ENCODE data around the gene TCEAL9. TPM values are rescaled to one million over a fixed set of nuclear protein-coding genes. Genes with fewer than 3 reads are reported as not detected.

Gene TCEAL9
- total RNA-seq, 3 donors from 2014 or later (not counting 1 experiment from before 2014, with no cell fraction given), result 0.40 TPM; not detected in 2

GRCh38 chrX:103311399-103311780 is 44.9 kb upstream of the TCEAL9 start:
- H3K27me3 Mint-ChIP-seq (ENCODE audit: low read depth in 2 of 2), result peaks cover 0 to 8% of the 10 kb centered on the region in 2 donors
- no peaks in the 10 kb centered on the region for H3K9me3 ChIP-seq (ENCODE audit: control insufficient read depth, insufficient read depth, low read length)
- H3K9me3 Mint-ChIP-seq, result no peaks in the 10 kb centered on the region
- H3K4me3 Mint-ChIP-seq, result peak overlapping the region; percentile 82
- H3K36me3 ChIP-seq (ENCODE audit: control insufficient read depth, insufficient read depth, low read length), result no peaks in the 10 kb centered on the region
- no peaks in the 10 kb centered on the region for H3K27me3 ChIP-seq (ENCODE audit: control insufficient read depth, insufficient read depth, low read length)
- H3K4me1 ChIP-seq (ENCODE audit: control insufficient read depth, insufficient read depth, low read length), result peaks cover 7% of the 10 kb centered on the region
- no peak for TF ChIP-seq CTCF (IDR thresholded peaks at IDR 0.05)
- no peak overlapping the region for H3K4me3 ChIP-seq (ENCODE audit: low read length)
- ATAC-seq, result no peak
- H3K27ac Mint-ChIP-seq, result peak overlapping the region in 1 of 2 donors; percentile 84
- H3K27ac ChIP-seq (ENCODE audit: low read length), result no peak overlapping the region
- H3K4me1 Mint-ChIP-seq, result peaks cover 0 to 5% of the 10 kb centered on the region in 2 donors
- no CpG with 5 or more reads among the region's 3 CpGs for WGBS (ENCODE audit: insufficient coverage)
- DNase-seq, result no peak
- no peaks in the 10 kb centered on the region for H3K36me3 Mint-ChIP-seq
- intact Hi-C loops (cut with micrococcal nuclease), result loop anchor here (10.0 kb wide), 1 partner anchor 97 kb away; the partner anchor contains the start of gene BEX4

- Mint-ChIP-seq H3K27ac (no peak within 1 kb of the TSS), H3K9me3 (no peaks in the 10 kb centered on the region), H3K4me1 (no peaks in the 10 kb centered on the region), H3K36me3 (no peaks in the 10 kb centered on the region), H3K4me3 (no peak within 1 kb of the TSS), H3K27me3 (ENCODE audit: low read depth in 2 of 2) (peaks cover 21 to 60% of the 10 kb centered on the region in 2 donors)
- ATAC-seq (no peak), DNase-seq (no peak)
- Histone ChIP-seq H3K9me3 (ENCODE audit: control insufficient read depth, insufficient read depth, low read length) (no peaks in the 10 kb centered on the region), H3K27me3 (ENCODE audit: control insufficient read depth, insufficient read depth, low read length) (no peaks in the 10 kb centered on the region), H3K4me3 (ENCODE audit: low read length) (no peak within 1 kb of the TSS), H3K36me3 (ENCODE audit: control insufficient read depth, insufficient read depth, low read length) (no peaks in the 10 kb centered on the region), H3K27ac (ENCODE audit: low read length) (no peak within 1 kb of the TSS), H3K4me1 (ENCODE audit: control insufficient read depth, insufficient read depth, low read length) (no peaks in the 10 kb centered on the region)
- 61% methylated on average over 9 of the region's 11 CpGs for WGBS (ENCODE audit: insufficient coverage)
- intact Hi-C loops (cut with micrococcal nuclease), result no loop called here
- TF ChIP-seq CTCF (IDR thresholded peaks at IDR 0.05), result no peak
These were observed 26.3 kb upstream of the TCEAL9 start, which contains the start of gene TCEAL7 for GRCh38 chrX:103329991-103330390. TSS of gene TCEAL7 (plus strand) at chrX:103330239. CDS start at chrX:103331404, 1,165 bp downstream.

- TF ChIP-seq CTCF (IDR thresholded peaks at IDR 0.05), result no peak
- WGBS (ENCODE audit: insufficient coverage), result 41% methylated on average over 19 of the region's 21 CpGs
These were observed 25.5 kb upstream of the TCEAL9 start for GRCh38 chrX:103330681-103331288.

GRCh38 chrX:103338663-103339062 is 17.6 kb upstream of the TCEAL9 start:
- 69% methylated on average over 2 of the region's 3 CpGs for WGBS (ENCODE audit: insufficient coverage)
- Mint-ChIP-seq H3K4me1 (no peaks in the 10 kb centered on the region), H3K4me3 (no peak overlapping the region), H3K36me3 (no peaks in the 10 kb centered on the region), H3K27me3 (ENCODE audit: low read depth in 2 of 2) (peaks cover 0 to 52% of the 10 kb centered on the region in 2 donors), H3K9me3 (no peaks in the 10 kb centered on the region), H3K27ac (no peak overlapping the region)
- Histone ChIP-seq H3K27me3 (ENCODE audit: control insufficient read depth, insufficient read depth, low read length) (no peaks in the 10 kb centered on the region), H3K4me1 (ENCODE audit: control insufficient read depth, insufficient read depth, low read length) (no peaks in the 10 kb centered on the region), H3K27ac (ENCODE audit: low read length) (no peak overlapping the region), H3K36me3 (ENCODE audit: control insufficient read depth, insufficient read depth, low read length) (no peaks in the 10 kb centered on the region), H3K9me3 (ENCODE audit: control insufficient read depth, insufficient read depth, low read length) (no peaks in the 10 kb centered on the region), H3K4me3 (ENCODE audit: low read length) (no peak overlapping the region)
- no peak for TF ChIP-seq CTCF (IDR thresholded peaks at IDR 0.05)
- ATAC-seq, result no peak
- intact Hi-C loops (cut with micrococcal nuclease), result no loop called here
- no peak for DNase-seq

More at GRCh38 chrX:103330681-103331288, 25.5 kb upstream of the TCEAL9 start:
- H3K27ac Mint-ChIP-seq, result no peak overlapping the region
- Histone ChIP-seq H3K4me1 (ENCODE audit: control insufficient read depth, insufficient read depth, low read length) (no peaks in the 10 kb centered on the region), H3K27me3 (ENCODE audit: control insufficient read depth, insufficient read depth, low read length) (no peaks in the 10 kb centered on the region), H3K9me3 (ENCODE audit: control insufficient read depth, insufficient read depth, low read length) (no peaks in the 10 kb centered on the region), H3K36me3 (ENCODE audit: control insufficient read depth, insufficient read depth, low read length) (no peaks in the 10 kb centered on the region), H3K27ac (ENCODE audit: low read length) (no peak overlapping the region), H3K4me3 (ENCODE audit: low read length) (no peak overlapping the region)
- DNase-seq (no peak), ATAC-seq (no peak)
- no peaks in the 10 kb centered on the region for H3K4me1 Mint-ChIP-seq
- peaks cover 21 to 66% of the 10 kb centered on the region in 2 donors for H3K27me3 Mint-ChIP-seq (ENCODE audit: low read depth in 2 of 2)
- no peaks in the 10 kb centered on the region for H3K36me3 Mint-ChIP-seq
- H3K9me3 Mint-ChIP-seq, result no peaks in the 10 kb centered on the region
- H3K4me3 Mint-ChIP-seq, result no peak overlapping the region
- intact Hi-C loops (cut with micrococcal nuclease), result no loop called here

All from natural killer cell (primary cell).